T-cell (primary cell): ENCODE results near the gene PCDHGB1. TPM values are rescaled to one million over a fixed set of nuclear protein-coding genes. Genes with fewer than 3 reads are reported as not detected.
"Not testable (repeated sequence)": the region's sequence is repeated elsewhere in the genome, so short reads cannot be mapped to it uniquely, and the experiment has no call there.

Source experiments
- ATAC-seq, 4 experiments: fragments of 200-7000 bp in 3 of 4; fragments of 150-1000 bp in 1 of 4; cut with Tn5 transposase; replicated peaks in 1 of 4; 1 replicate in 3 of 4; 2 replicates in 1 of 4; pipeline ENCODE4 v1.10.0; 2021; ENCODE audit warnings: moderate library complexity in 3 of 4, mild to moderate bottlenecking in 2 of 4, moderate number of reproducible peaks in 1 of 4
- CTCF ChIA-PET, 2 donors: fragments of 300-600 bp; sonication (Branson Sonifier 250); formaldehyde crosslinking; loops; one replicate each; lab custom pipeline; 2022; ENCODE audit warnings: antibody characterized with exemption in 2 of 2; lab: Charles Lee
- POLR2A ChIA-PET, 2 donors: fragments of 300-600 bp; sonication (Branson Sonifier 250); formaldehyde crosslinking; loops; one replicate each; lab custom pipeline; 2022; ENCODE audit warnings: antibody characterized with exemption in 2 of 2; lab: Charles Lee
- DNase-seq, 35 experiments: peaks; one replicate each; pipeline versions ENCODE4 v3.0.0 to v3.0.0-alpha.2; 2013 to 2023
- H3K27ac ChIP-seq: one replicate; pipeline ENCODE4 v1.5.1; 2013; ENCODE audit warnings: low read length
- H3K27me3 ChIP-seq, 2 experiments: replicated peaks in 1 of 2; 1 replicate in 1 of 2; 2 replicates in 1 of 2; pipeline versions ENCODE4 v1.6.1 to v1.7.0; 2013; ENCODE audit warnings: low read length in 1 of 2, mixed read lengths in 1 of 2; ENCODE audit not compliant: control insufficient read depth in 2 of 2, insufficient read depth in 2 of 2; ENCODE audit errors: extremely low read depth in 1 of 2
- H3K36me3 ChIP-seq, 2 donors: 1 replicate in 1 of 2; 2 replicates in 1 of 2; pipeline versions ENCODE4 v1.6.1 to v1.7.0; 2013; ENCODE audit warnings: low read length in 1 of 2; ENCODE audit not compliant: control insufficient read depth in 2 of 2, insufficient read depth in 1 of 2; ENCODE audit errors: extremely low read depth in 1 of 2
- H3K4me1 ChIP-seq, 2 experiments: 1 replicate in 1 of 2; 2 replicates in 1 of 2; pipeline versions ENCODE4 v1.6.1 to v1.7.0; 2013; ENCODE audit warnings: low read length in 2 of 2, mixed read lengths in 1 of 2; ENCODE audit not compliant: insufficient read depth in 2 of 2, control insufficient read depth in 1 of 2; ENCODE audit errors: extremely low read depth in 1 of 2
- H3K4me3 ChIP-seq, 2 donors: 1 replicate in 1 of 2; 2 replicates in 1 of 2; pipeline versions ENCODE4 v1.5.1 to v1.7.0; 2013; ENCODE audit warnings: mild to moderate bottlenecking in 2 of 2, low read length in 1 of 2, moderate library complexity in 1 of 2; ENCODE audit not compliant: control insufficient read depth in 1 of 2; ENCODE audit errors: extremely low read depth in 1 of 2
- H3K9me3 ChIP-seq: 2 replicates; pipeline ENCODE4 v1.7.0; 2013
- H3K27ac Mint-ChIP-seq, 2 donors: one replicate each; pipeline ENCODE4 v1.8.0; 2020 to 2021; ENCODE audit warnings: mild to moderate bottlenecking in 2 of 2, mixed read lengths in 2 of 2
- H3K27me3 Mint-ChIP-seq, 2 donors: one replicate each; pipeline ENCODE4 v1.8.0; 2021 to 2022; ENCODE audit warnings: mixed read lengths in 2 of 2
- H3K36me3 Mint-ChIP-seq: one replicate; pipeline ENCODE4 v1.8.0; 2021; ENCODE audit warnings: mixed read lengths
- H3K4me1 Mint-ChIP-seq, 3 donors: one replicate each; pipeline ENCODE4 v1.8.0; 2020 to 2022; ENCODE audit warnings: mixed read lengths in 3 of 3, mild to moderate bottlenecking in 1 of 3
- H3K4me3 Mint-ChIP-seq, 3 donors: one replicate each; pipeline ENCODE4 v1.8.0; 2020 to 2022; ENCODE audit warnings: mild to moderate bottlenecking in 3 of 3, mixed read lengths in 3 of 3, moderate library complexity in 3 of 3
- H3K9me3 Mint-ChIP-seq, 3 donors: one replicate each; pipeline ENCODE4 v1.8.0; 2020 to 2022; ENCODE audit warnings: mixed read lengths in 3 of 3
- WGBS: methylation state at CpG from one replicate; pipeline ENCODE4 v1.1.5; 2013; ENCODE audit warnings: missing lambda C conversion rate; ENCODE audit not compliant: insufficient coverage; 5-methylcytosine and 5-hydroxymethylcytosine counted together
- total RNA-seq, 35 experiments: library from RNA in 6 of 35; stranded (reverse) in 6 of 35; fragments of 120-200 nt in 1 of 35; gene quantifications; one replicate each; pipeline versions ENCODE4 v1.2.1 to v1.2.4 and lab custom pipeline; 2013 to 2026

The PCDHGB1 gene
- total RNA-seq (under 1 TPM in 2 of 5 donors, not detected in 3; 0.13 to 0.19 TPM), total RNA-seq (lab: John Stamatoyannopoulos, UW) (0 to 0.15 (median 0) reads per million in 29 experiments)
- 0.09 TPM for total RNA-seq (2013)

- Mint-ChIP-seq H3K27ac (no peak within 1 kb of the TSS), H3K27me3 (peaks cover 65 to 72% of the 10 kb centered on the region in 2 donors), H3K9me3 (peaks cover 10 to 23% (median 21%) of the 10 kb centered on the region in 3 donors), H3K36me3 (peaks cover 8% of the 10 kb centered on the region), H3K4me1 (peaks cover 0 to 7% (median 3%) of the 10 kb centered on the region in 3 donors), H3K4me3 (peak within 1 kb of the TSS in 2 of 3 donors; percentile 25 to 54)
- Histone ChIP-seq H3K36me3 (no peaks in the 10 kb centered on the region), H3K4me1 (peaks cover 0 to 7% of the 10 kb centered on the region in 2 experiments), H3K27ac (no peak within 1 kb of the TSS), H3K9me3 (no peaks in the 10 kb centered on the region), H3K4me3 (peak within 1 kb of the TSS in 1 of 2 donors; percentile 27), H3K27me3 (peaks cover 4 to 45% of the 10 kb centered on the region in 2 experiments)
- ChIA-PET POLR2A (no interaction called here), CTCF (interaction anchor here (0.8 to 1.4 kb wide), 3 partner anchors 200 to 214 kb away, joined by 3 read pairs; no protein-coding TSS in a partner anchor)
- DNase-seq (peak in 16 of 35 experiments; percentile 11 to 47 (median 22)), ATAC-seq (peak in 1 of 4 experiments; percentile 38)
- 32% methylated on average over 26 of the region's 29 CpGs for WGBS
These were observed at the start of gene PCDHGB1 for GRCh38 chr5:141349917-141350619. PCDHGB1 (plus strand) TSS chr5:141350099; CDS start chr5:141350261, 162 bp downstream.

GRCh38 chr5:141303756-141304155 lies 46.1 kb upstream of the PCDHGB1 start, which contains the start of gene SLC25A2:
SLC25A2 (minus strand) TSS chr5:141304049; CDS start chr5:141303865, 184 bp downstream.
- CTCF ChIA-PET, result no interaction called here
- 79% methylated on average over 24 of the region's 36 CpGs for WGBS
- no peak within 1 kb of the TSS for H3K4me3 Mint-ChIP-seq

GRCh38 chr5:141306630-141307029 lies 43.3 kb upstream of the PCDHGB1 start:
- Mint-ChIP-seq H3K4me1 (no peaks in the 10 kb centered on the region), H3K9me3 (peaks cover 17 to 64% (median 42%) of the 10 kb centered on the region in 3 donors), H3K36me3 (peaks cover 45% of the 10 kb centered on the region), H3K27me3 (no peaks in the 10 kb centered on the region), H3K27ac (no peak overlapping the region), H3K4me3 (no peak overlapping the region)
- Histone ChIP-seq H3K27ac (no peak overlapping the region), H3K9me3 (peaks cover 8% of the 10 kb centered on the region), H3K4me3 (no peak overlapping the region), H3K4me1 (no peaks in the 10 kb centered on the region), H3K36me3 (peaks cover 0 to 2% of the 10 kb centered on the region in 2 donors), H3K27me3 (no peaks in the 10 kb centered on the region)
- WGBS, result no CpG with 5 or more reads among the region's 1 CpG
- POLR2A ChIA-PET, result no interaction called here
- CTCF ChIA-PET, result no interaction called here
- no peak for ATAC-seq
- no peak for DNase-seq

More at GRCh38 chr5:141303756-141304155, 46.1 kb upstream of the PCDHGB1 start, which contains the start of gene SLC25A2:
- H3K27me3 ChIP-seq, result no peaks in the 10 kb centered on the region
- Mint-ChIP-seq H3K4me1 (no peaks in the 10 kb centered on the region), H3K9me3 (peaks cover 14 to 59% (median 43%) of the 10 kb centered on the region in 3 donors), H3K27ac (no peak within 1 kb of the TSS), H3K27me3 (no peaks in the 10 kb centered on the region), H3K36me3 (peaks cover 40% of the 10 kb centered on the region)
- ATAC-seq, result no peak
- no peak within 1 kb of the TSS for H3K27ac ChIP-seq
- no peak for DNase-seq
- no peaks in the 10 kb centered on the region for H3K36me3 ChIP-seq
- POLR2A ChIA-PET, result no interaction called here
- no peaks in the 10 kb centered on the region for H3K4me1 ChIP-seq
- peaks cover 8% of the 10 kb centered on the region for H3K9me3 ChIP-seq
- H3K4me3 ChIP-seq, result peak within 1 kb of the TSS in 1 of 2 donors; percentile 50

- ChIA-PET POLR2A (no interaction called here), CTCF (no interaction called here)
- Histone ChIP-seq H3K36me3 (peaks cover under 1 to 2% of the 10 kb centered on the region in 2 donors), H3K9me3 (peaks cover 24% of the 10 kb centered on the region), H3K27ac (no peak overlapping the region), H3K4me1 (no peaks in the 10 kb centered on the region), H3K27me3 (no peaks in the 10 kb centered on the region), H3K4me3 (no peak overlapping the region)
- no peaks in the 10 kb centered on the region for H3K27me3 Mint-ChIP-seq
- ATAC-seq, result no peak
- H3K4me1 Mint-ChIP-seq, result peaks cover 9 to 12% (median 11%) of the 10 kb centered on the region in 3 donors
- no peak overlapping the region for H3K27ac Mint-ChIP-seq
- peaks cover 62% of the 10 kb centered on the region for H3K36me3 Mint-ChIP-seq
- DNase-seq, result no peak
- no peak overlapping the region for H3K4me3 Mint-ChIP-seq
- peaks cover 23 to 64% (median 61%) of the 10 kb centered on the region in 3 donors for H3K9me3 Mint-ChIP-seq
These were observed 36.2 kb upstream of the PCDHGB1 start for GRCh38 chr5:141313711-141314110.

- Histone ChIP-seq H3K36me3 (peaks cover 4 to 11% of the 10 kb centered on the region in 2 donors), H3K9me3 (peaks cover 33% of the 10 kb centered on the region), H3K4me1 (peaks cover 2 to 19% of the 10 kb centered on the region in 2 experiments)
- peaks cover 70% of the 10 kb centered on the region for H3K36me3 Mint-ChIP-seq
- H3K27me3 ChIP-seq, H3K4me3 Mint-ChIP-seq, ATAC-seq, POLR2A ChIA-PET, H3K27ac ChIP-seq, H3K4me3 ChIP-seq, H3K27me3 Mint-ChIP-seq, DNase-seq, H3K27ac Mint-ChIP-seq: not testable (repeated sequence)
- H3K4me1 Mint-ChIP-seq, result peaks cover 31 to 38% (median 35%) of the 10 kb centered on the region in 3 donors
- peaks cover 29 to 61% (median 58%) of the 10 kb centered on the region in 3 donors for H3K9me3 Mint-ChIP-seq
- WGBS, result 100% methylated on average over 1 of the region's 4 CpGs
- CTCF ChIA-PET, result interaction anchor here (0.7 to 1.4 kb wide), 2 partner anchors 75 to 289 kb away, joined by 3 read pairs; no protein-coding TSS in a partner anchor
These were observed 32.9 kb upstream of the PCDHGB1 start for GRCh38 chr5:141316963-141317362.

GRCh38 chr5:141319202-141319601 lies 30.7 kb upstream of the PCDHGB1 start:
- peak overlapping the region in 1 of 2 donors; percentile 98 for H3K4me3 ChIP-seq
- Mint-ChIP-seq H3K4me3 (peak overlapping the region; percentile 52 to 99 (median 97)), H3K36me3 (peaks cover 58% of the 10 kb centered on the region), H3K9me3 (peaks cover 29 to 49% (median 45%) of the 10 kb centered on the region in 3 donors), H3K27ac (no peak overlapping the region), H3K27me3 (peaks cover 0 to 2% of the 10 kb centered on the region in 2 donors), H3K4me1 (peaks cover 31 to 37% (median 35%) of the 10 kb centered on the region in 3 donors)
- no peak overlapping the region for H3K27ac ChIP-seq
- peaks cover 29% of the 10 kb centered on the region for H3K9me3 ChIP-seq
- no peak for ATAC-seq
- H3K27me3 ChIP-seq, result no peaks in the 10 kb centered on the region
- no peak for DNase-seq
- POLR2A ChIA-PET, result interaction anchor here in 1 of 2 donors (1.3 kb wide), 1 partner anchor 193 kb away, joined by 4 read pairs; no protein-coding TSS in a partner anchor
- peaks cover 4 to 11% of the 10 kb centered on the region in 2 donors for H3K36me3 ChIP-seq
- WGBS, result 100% methylated on average over 2 of the region's 6 CpGs
- CTCF ChIA-PET, result interaction anchor here (0.5 to 4.8 kb wide), 11 partner anchors 11 to 570 kb away, joined by 3 to 53 read pairs (median 9); partner anchors contain the start of gene PCDHGA1 (in 1 of the 2)
- peaks cover 2 to 19% of the 10 kb centered on the region in 2 experiments for H3K4me1 ChIP-seq
